Measurements from ENCODE around the gene SUGCT.
"Not testable (repeated sequence)": the region's sequence is repeated elsewhere in the genome, so short reads cannot be mapped to it uniquely, and the experiment has no call there.

SUGCT gene

DNA sequence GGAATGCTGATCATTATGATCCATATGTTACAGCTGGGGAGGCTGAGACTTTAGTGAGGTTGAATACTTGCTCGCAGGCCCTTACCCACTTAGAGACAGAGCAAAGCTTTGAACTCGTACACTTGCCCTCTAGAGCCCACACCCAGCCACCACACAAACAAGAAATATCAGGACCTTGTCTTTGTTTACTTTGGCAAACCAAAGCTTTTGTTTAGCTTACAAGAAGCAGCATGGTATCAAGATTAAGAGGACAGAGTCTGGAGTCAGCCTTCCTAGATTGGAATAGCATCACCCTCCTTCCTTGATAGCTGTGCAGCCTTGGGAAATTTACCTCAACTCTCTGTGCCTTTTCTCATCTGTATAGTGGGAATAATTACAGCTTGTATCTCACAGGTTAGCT is 477.5 kb downstream of the SUGCT start:
- DNase-seq (ENCODE audit: low read depth, low spot score) = no peak
- H3K9me3 ChIP-seq (ENCODE audit: insufficient read depth, low read length) = no peaks in the 10 kb centered on the region
- H3K27me3 ChIP-seq (ENCODE audit: insufficient read depth, insufficient read length) = no peaks in the 10 kb centered on the region
- H3K4me3 ChIP-seq (ENCODE audit: insufficient read length, low read depth) = no peak overlapping the region
- H3K9ac ChIP-seq (ENCODE audit: insufficient read length, low read depth) = no peak overlapping the region
- H3K4me1 ChIP-seq (ENCODE audit: insufficient read depth, insufficient read length) = no peaks in the 10 kb centered on the region
- TF ChIP-seq YY1 (IDR thresholded peaks at IDR 0.05; ENCODE audit: insufficient read depth, insufficient read length) (no peak), SUZ12 (IDR thresholded peaks at IDR 0.05; ENCODE audit: extremely low read depth, insufficient read depth, insufficient read length) (no peak), ZNF274 (IDR thresholded peaks at IDR 0.05; ENCODE audit: low read depth, low read length) (no peak)
- H3K36me3 ChIP-seq (ENCODE audit: insufficient read depth, insufficient read length, low read length) = no peaks in the 10 kb centered on the region

DNA sequence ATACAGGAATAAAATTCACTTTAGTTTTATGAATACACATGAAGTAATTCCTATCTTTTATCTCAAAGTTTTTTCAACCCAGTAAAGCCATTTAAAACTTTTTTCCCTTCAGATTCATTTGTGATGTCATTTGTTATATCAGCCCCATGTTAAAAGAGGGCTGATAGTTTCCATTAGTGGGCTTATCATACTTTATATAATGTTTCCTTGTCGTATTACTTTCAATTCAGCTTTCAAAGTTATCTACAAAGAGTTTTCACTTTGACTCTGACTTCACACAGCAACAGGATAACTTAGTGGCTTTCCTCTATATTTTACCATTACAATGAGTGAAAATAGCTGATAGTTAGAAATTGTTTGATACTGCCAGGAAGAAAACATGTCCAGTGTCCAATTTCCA is 484.8 kb downstream of the SUGCT start:
- no peak for DNase-seq (ENCODE audit: low read depth, low spot score)
- no peaks in the 10 kb centered on the region for H3K27me3 ChIP-seq (ENCODE audit: insufficient read depth, insufficient read length)
- no peaks in the 10 kb centered on the region for H3K36me3 ChIP-seq (ENCODE audit: insufficient read depth, insufficient read length, low read length)
- no peaks in the 10 kb centered on the region for H3K9me3 ChIP-seq (ENCODE audit: insufficient read depth, low read length)
- no peaks in the 10 kb centered on the region for H3K4me1 ChIP-seq (ENCODE audit: insufficient read depth, insufficient read length)
- no peak for TF ChIP-seq ZNF274 (IDR thresholded peaks at IDR 0.05; ENCODE audit: low read depth, low read length)
- TF ChIP-seq SUZ12 (IDR thresholded peaks at IDR 0.05; ENCODE audit: extremely low read depth, insufficient read depth, insufficient read length) = no peak
- no peak for TF ChIP-seq YY1 (IDR thresholded peaks at IDR 0.05; ENCODE audit: insufficient read depth, insufficient read length)
- H3K9ac ChIP-seq (ENCODE audit: insufficient read length, low read depth) = no peak overlapping the region
- no peak overlapping the region for H3K4me3 ChIP-seq (ENCODE audit: insufficient read length, low read depth)

- DNase-seq (ENCODE audit: low read depth, low spot score) = no peak
- H3K9ac ChIP-seq (ENCODE audit: insufficient read length, low read depth) = no peak overlapping the region
Measured at GRCh38 chr7:40621592-40621998, 486.8 kb downstream of the SUGCT start.

DNA sequence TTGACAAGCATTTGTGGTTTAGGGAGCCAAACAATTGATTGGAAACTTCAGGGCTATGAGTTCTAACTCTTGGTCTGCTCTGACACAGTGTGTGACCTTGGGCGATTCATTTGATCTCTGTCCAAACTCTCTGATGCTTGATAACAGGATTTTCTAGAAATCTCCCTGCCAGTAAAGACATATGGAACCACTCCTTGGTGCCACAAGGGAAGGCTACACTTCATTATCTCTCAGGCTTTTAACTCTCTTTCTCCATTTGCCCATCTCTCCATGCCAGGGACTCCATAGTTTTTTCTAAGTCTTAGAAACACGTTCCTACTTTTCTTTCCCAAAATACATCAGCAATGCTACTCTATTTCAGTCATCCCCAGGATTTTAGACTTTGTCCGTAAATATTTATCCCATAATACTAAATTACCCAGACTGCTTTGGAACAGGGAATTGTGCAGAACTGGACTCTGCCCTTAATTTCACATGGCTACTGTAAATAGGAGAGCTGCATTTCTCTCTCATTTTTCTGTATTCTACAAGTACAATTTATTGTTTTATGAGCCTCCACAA is 488.2 kb downstream of the SUGCT start:
- Histone ChIP-seq H3K4me1 (ENCODE audit: insufficient read depth, insufficient read length) (no peaks in the 10 kb centered on the region), H3K9me3 (ENCODE audit: insufficient read depth, low read length) (no peaks in the 10 kb centered on the region), H3K4me3 (ENCODE audit: insufficient read length, low read depth) (no peak overlapping the region), H3K36me3 (ENCODE audit: insufficient read depth, insufficient read length, low read length) (no peaks in the 10 kb centered on the region), H3K27me3 (ENCODE audit: insufficient read depth, insufficient read length) (no peaks in the 10 kb centered on the region), H3K9ac (ENCODE audit: insufficient read length, low read depth) (no peak overlapping the region)
- TF ChIP-seq SUZ12 (IDR thresholded peaks at IDR 0.05; ENCODE audit: extremely low read depth, insufficient read depth, insufficient read length) (no peak), YY1 (IDR thresholded peaks at IDR 0.05; ENCODE audit: insufficient read depth, insufficient read length) (no peak)
- no peak for DNase-seq (ENCODE audit: low read depth, low spot score)

More at GRCh38 chr7:40621592-40621998, 486.8 kb downstream of the SUGCT start:
- H3K27me3 ChIP-seq (ENCODE audit: insufficient read depth, insufficient read length) = no peaks in the 10 kb centered on the region
- TF ChIP-seq SUZ12 (IDR thresholded peaks at IDR 0.05; ENCODE audit: extremely low read depth, insufficient read depth, insufficient read length) (no peak), YY1 (IDR thresholded peaks at IDR 0.05; ENCODE audit: insufficient read depth, insufficient read length) (no peak), ZNF274 (IDR thresholded peaks at IDR 0.05; ENCODE audit: low read depth, low read length) (no peak)
- no peaks in the 10 kb centered on the region for H3K9me3 ChIP-seq (ENCODE audit: insufficient read depth, low read length)
- no peaks in the 10 kb centered on the region for H3K4me1 ChIP-seq (ENCODE audit: insufficient read depth, insufficient read length)
- H3K36me3 ChIP-seq (ENCODE audit: insufficient read depth, insufficient read length, low read length) = no peaks in the 10 kb centered on the region
- no peak overlapping the region for H3K4me3 ChIP-seq (ENCODE audit: insufficient read length, low read depth)

DNA sequence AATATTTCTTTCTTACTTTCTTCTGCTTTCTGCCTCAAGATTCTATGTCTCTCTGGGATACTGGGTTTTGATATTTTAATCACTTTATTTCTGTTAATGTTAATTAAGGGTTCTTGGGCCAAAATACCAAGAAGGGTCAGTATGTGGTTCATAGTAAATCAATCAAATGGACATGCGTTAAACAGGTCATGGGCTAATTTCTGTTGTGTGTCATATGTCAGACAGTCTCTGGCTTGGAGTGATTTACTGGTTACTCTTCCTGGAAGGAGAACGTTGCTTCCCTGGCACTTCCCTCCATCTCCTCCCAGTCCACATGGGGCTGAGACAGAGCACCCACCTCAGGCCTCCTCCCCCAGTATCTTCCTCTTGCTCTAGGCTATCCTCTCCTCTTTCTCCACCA is 489.1 kb downstream of the SUGCT start:
- Histone ChIP-seq H3K27me3 (ENCODE audit: insufficient read depth, insufficient read length) (no peaks in the 10 kb centered on the region), H3K4me3 (ENCODE audit: insufficient read length, low read depth) (no peak overlapping the region), H3K4me1 (ENCODE audit: insufficient read depth, insufficient read length) (no peaks in the 10 kb centered on the region), H3K9ac (ENCODE audit: insufficient read length, low read depth) (no peak overlapping the region), H3K9me3 (ENCODE audit: insufficient read depth, low read length) (no peaks in the 10 kb centered on the region), H3K36me3 (ENCODE audit: insufficient read depth, insufficient read length, low read length) (no peaks in the 10 kb centered on the region)
- TF ChIP-seq YY1 (IDR thresholded peaks at IDR 0.05; ENCODE audit: insufficient read depth, insufficient read length) (no peak), SUZ12 (IDR thresholded peaks at IDR 0.05; ENCODE audit: extremely low read depth, insufficient read depth, insufficient read length) (no peak), ZNF274 (IDR thresholded peaks at IDR 0.05; ENCODE audit: low read depth, low read length) (no peak)
- DNase-seq (ENCODE audit: low read depth, low spot score) = no peak

DNA sequence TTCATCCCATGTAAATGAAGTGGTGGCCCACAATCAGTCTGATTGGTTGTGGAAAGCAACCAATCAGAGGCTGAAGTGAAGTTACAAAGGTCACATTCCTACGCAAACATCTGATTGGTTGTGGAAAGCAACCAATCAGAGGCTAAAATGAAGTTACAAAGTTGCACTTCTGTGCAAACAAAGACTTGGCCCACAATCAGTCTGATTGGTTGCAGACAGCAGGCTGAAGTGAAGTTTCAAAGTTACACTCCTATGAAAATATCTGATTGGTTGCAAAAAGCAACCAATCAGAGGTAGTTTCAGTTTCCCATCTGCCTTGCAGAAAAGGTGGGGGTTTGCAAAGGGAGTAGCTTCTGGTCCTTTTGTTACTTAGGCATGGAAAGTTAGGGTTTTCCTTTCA is 492.6 kb downstream of the SUGCT start:
- not testable (repeated sequence) for H3K4me3 ChIP-seq (ENCODE audit: insufficient read length, low read depth); DNase-seq (ENCODE audit: low read depth, low spot score); H3K27me3 ChIP-seq (ENCODE audit: insufficient read depth, insufficient read length); H3K4me1 ChIP-seq (ENCODE audit: insufficient read depth, insufficient read length); H3K9me3 ChIP-seq (ENCODE audit: insufficient read depth, low read length); H3K36me3 ChIP-seq (ENCODE audit: insufficient read depth, insufficient read length, low read length); H3K9ac ChIP-seq (ENCODE audit: insufficient read length, low read depth)

DNA sequence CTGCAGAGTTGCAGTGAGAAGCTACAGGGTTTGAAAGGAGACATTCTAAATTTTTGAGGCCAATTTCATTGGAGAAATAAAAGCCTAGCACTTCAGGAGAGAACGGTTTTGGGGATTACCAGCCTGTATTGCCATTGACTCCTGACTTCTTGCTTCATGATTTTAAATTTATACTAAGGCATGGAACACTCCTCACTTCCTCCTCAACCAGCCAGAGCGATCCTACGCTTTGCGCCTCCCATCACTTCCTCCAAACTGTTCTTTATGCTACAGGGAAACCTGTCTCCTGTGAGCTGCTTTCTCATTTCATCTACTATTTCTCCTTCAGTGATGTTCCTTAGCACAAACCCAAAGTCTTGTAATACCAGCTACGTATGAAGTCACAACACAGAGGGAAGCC is 495.1 kb downstream of the SUGCT start:
- H3K27me3 ChIP-seq (ENCODE audit: insufficient read depth, insufficient read length) = no peaks in the 10 kb centered on the region
- H3K9me3 ChIP-seq (ENCODE audit: insufficient read depth, low read length) = no peaks in the 10 kb centered on the region
- no peak overlapping the region for H3K4me3 ChIP-seq (ENCODE audit: insufficient read length, low read depth)
- H3K9ac ChIP-seq (ENCODE audit: insufficient read length, low read depth) = no peak overlapping the region
- DNase-seq (ENCODE audit: low read depth, low spot score) = no peak
- H3K4me1 ChIP-seq (ENCODE audit: insufficient read depth, insufficient read length) = no peaks in the 10 kb centered on the region
- TF ChIP-seq YY1 (IDR thresholded peaks at IDR 0.05; ENCODE audit: insufficient read depth, insufficient read length) = no peak
- no peak for TF ChIP-seq SUZ12 (IDR thresholded peaks at IDR 0.05; ENCODE audit: extremely low read depth, insufficient read depth, insufficient read length)
- no peak for TF ChIP-seq ZNF274 (IDR thresholded peaks at IDR 0.05; ENCODE audit: low read depth, low read length)
- no peaks in the 10 kb centered on the region for H3K36me3 ChIP-seq (ENCODE audit: insufficient read depth, insufficient read length, low read length)

DNA sequence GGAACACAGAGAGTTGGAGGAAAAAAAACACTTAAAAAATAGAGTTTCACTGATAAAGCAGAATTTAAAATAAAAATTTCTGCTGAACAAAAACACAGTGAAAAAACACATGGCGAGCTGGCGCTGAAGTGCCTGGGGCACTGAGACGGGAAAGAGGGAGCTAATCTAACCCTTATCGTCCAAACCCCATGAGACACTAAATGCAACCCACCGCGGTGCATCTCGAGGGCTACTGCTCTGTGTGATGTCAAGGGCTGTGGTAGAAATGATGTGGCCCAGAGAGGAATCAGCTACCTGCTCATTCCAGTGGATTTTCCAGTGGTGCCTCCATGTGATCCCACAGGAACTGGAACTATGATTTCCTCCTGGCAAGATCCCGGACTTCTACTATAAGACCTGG is 499.3 kb downstream of the SUGCT start:
- no peak overlapping the region for H3K9ac ChIP-seq (ENCODE audit: insufficient read length, low read depth)
- no peaks in the 10 kb centered on the region for H3K4me1 ChIP-seq (ENCODE audit: insufficient read depth, insufficient read length)
- H3K36me3 ChIP-seq (ENCODE audit: insufficient read depth, insufficient read length, low read length) = no peaks in the 10 kb centered on the region
- H3K4me3 ChIP-seq (ENCODE audit: insufficient read length, low read depth) = no peak overlapping the region
- TF ChIP-seq YY1 (IDR thresholded peaks at IDR 0.05; ENCODE audit: insufficient read depth, insufficient read length) = no peak
- TF ChIP-seq ZNF274 (IDR thresholded peaks at IDR 0.05; ENCODE audit: low read depth, low read length) = no peak
- H3K27me3 ChIP-seq (ENCODE audit: insufficient read depth, insufficient read length) = no peaks in the 10 kb centered on the region
- no peak for DNase-seq (ENCODE audit: low read depth, low spot score)
- H3K9me3 ChIP-seq (ENCODE audit: insufficient read depth, low read length) = no peaks in the 10 kb centered on the region
